Measurements from ENCODE around the gene ARHGAP31.

Gene ARHGAP31

DNA sequence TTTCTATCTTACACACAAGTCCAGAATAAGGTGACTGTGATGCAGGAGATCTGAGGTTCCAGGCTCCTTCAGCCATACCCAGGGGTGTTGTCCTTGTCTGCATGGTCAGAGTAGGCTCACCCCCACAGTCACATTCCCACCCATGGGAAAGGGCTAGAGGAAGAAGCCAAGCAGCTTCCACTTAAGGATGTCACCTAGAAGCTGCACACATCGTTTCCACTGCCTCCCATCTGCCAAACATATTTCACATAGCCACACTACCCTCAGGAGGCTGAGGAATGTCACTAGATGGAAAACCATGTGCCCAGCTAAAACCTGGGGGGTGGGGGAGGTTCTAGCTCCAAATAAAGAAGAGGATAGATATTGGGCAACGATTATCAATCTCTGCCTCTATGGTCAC lies 111.1 kb downstream of the ARHGAP31 start:
- TF ChIP-seq, protein P1, sequence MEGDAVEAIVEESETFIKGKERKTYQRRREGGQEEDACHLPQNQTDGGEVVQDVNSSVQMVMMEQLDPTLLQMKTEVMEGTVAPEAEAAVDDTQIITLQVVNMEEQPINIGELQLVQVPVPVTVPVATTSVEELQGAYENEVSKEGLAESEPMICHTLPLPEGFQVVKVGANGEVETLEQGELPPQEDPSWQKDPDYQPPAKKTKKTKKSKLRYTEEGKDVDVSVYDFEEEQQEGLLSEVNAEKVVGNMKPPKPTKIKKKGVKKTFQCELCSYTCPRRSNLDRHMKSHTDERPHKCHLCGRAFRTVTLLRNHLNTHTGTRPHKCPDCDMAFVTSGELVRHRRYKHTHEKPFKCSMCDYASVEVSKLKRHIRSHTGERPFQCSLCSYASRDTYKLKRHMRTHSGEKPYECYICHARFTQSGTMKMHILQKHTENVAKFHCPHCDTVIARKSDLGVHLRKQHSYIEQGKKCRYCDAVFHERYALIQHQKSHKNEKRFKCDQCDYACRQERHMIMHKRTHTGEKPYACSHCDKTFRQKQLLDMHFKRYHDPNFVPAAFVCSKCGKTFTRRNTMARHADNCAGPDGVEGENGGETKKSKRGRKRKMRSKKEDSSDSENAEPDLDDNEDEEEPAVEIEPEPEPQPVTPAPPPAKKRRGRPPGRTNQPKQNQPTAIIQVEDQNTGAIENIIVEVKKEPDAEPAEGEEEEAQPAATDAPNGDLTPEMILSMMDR (conservative IDR thresholded peaks at IDR 0.05; ENCODE audit: control insufficient read depth, insufficient read depth, low read depth, low read length), result no peak
- no peak for DNase-seq (ENCODE audit: low read depth)
- no peak overlapping the region for H3K4me3 ChIP-seq (ENCODE audit: control insufficient read depth, low read depth, low read length)

DNA sequence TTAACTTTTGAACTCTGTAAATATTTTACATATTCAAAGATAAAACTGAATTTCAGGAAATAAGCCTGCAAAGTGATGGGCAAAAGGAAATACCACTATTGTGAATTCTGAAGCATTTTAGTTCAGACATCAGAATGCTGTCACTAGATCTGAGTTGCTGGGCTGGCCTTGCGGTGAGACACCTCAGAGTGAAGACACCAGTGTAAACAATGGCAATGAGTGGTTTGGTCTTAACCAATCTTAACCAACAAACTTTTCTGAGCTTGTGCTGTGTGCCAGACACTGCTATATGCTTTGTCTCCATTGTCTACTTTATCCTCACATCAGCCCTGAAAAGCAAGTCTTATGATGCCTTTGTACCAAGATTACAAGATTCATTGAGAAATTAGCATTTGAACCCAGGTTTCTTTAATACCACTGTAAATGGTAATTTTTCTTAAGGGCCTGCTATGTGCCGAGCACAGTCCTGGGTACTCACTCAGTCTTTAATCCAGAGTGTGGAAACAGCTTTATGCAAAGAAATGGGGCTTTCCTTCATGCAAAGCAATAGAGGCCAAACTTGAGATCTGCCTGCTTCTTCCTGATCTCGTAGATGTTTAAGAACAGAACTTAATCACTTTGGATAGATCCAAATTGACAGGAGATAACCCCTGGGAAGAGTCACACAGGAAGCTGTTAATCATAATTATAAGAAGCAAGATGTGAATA lies 114.2 kb downstream of the ARHGAP31 start:
- H3K4me3 ChIP-seq (ENCODE audit: control insufficient read depth, low read depth, low read length), result no peak overlapping the region
- TF ChIP-seq, protein P1 (conservative IDR thresholded peaks at IDR 0.05; ENCODE audit: control insufficient read depth, insufficient read depth, low read depth, low read length), result no peak
- no peak for DNase-seq (ENCODE audit: low read depth)

DNA sequence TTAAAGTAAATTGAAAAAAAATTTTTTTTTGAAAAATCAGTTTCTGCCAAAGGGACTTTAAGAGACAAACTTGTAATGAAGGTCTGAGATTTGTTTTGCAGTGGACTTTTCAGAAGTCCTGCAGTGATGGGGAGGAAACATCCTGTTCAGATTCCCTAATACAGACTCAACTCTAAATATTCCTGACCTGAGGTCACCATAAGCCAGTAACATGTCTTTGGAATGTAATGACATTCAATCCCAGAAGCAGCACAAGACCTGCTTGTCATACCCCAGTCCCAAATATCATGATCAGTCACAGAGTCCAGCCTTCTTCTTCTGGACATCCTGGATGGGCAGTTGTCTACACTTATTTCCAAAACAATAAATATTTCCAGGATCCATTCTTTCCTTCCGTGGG lies 115.7 kb downstream of the ARHGAP31 start:
- H3K4me3 ChIP-seq (ENCODE audit: control insufficient read depth, low read depth, low read length), result no peak overlapping the region
- TF ChIP-seq, protein P1 (conservative IDR thresholded peaks at IDR 0.05; ENCODE audit: control insufficient read depth, insufficient read depth, low read depth, low read length), result no peak
- no peak for DNase-seq (ENCODE audit: low read depth)

DNA sequence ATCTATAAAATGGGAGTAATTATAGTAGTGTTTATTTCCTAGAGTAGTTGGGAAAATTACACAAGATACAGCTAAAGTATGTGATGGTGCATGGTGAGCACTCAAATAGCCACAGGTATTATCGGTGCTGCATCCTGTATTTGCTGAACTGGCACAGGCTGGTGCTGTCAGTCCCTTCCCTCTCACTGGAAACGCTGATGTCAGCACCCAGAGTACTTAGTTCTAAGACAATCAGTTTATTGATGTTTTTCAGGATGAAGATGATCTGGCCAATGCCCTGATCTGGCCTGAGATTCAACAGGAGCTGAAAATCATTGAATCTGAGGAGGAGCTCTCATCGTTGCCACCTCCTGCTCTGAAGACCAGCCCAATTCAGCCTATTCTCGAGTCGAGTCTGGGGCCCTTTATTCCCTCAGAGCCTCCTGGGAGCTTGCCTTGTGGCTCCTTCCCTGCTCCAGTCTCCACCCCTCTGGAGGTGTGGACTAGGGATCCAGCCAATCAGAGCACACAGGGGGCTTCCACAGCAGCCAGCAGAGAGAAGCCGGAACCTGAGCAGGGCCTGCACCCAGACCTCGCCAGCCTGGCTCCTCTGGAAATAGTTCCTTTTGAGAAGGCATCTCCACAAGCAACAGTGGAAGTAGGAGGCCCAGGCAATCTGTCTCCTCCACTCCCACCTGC lies 119.6 kb downstream of the ARHGAP31 start:
- H3K4me3 ChIP-seq (ENCODE audit: control insufficient read depth, low read depth, low read length), result no peak overlapping the region
- DNase-seq (ENCODE audit: low read depth), result no peak
- TF ChIP-seq, protein P1 (conservative IDR thresholded peaks at IDR 0.05; ENCODE audit: control insufficient read depth, insufficient read depth, low read depth, low read length), result no peak

DNA sequence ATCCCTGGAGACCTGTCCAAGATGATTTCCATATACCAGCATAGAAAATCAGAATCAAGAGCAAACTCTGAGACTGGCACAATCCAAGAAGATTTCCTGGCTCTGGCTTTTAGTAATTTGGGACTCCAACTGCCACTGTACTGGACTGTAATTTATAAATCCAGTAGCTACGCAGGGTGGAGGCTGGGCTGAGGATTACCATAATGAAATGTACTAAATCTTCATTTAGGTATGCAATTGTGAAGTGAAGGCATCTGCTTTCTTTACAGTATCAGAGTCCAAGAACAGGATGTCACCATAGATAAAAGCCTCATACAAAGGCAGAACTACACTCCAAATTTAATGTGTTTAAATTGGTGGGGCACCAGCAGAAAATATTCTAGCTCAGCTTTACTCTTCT lies 122.7 kb downstream of the ARHGAP31 start:
- no peak overlapping the region for H3K4me3 ChIP-seq (ENCODE audit: control insufficient read depth, low read depth, low read length)
- TF ChIP-seq, protein P1 (conservative IDR thresholded peaks at IDR 0.05; ENCODE audit: control insufficient read depth, insufficient read depth, low read depth, low read length), result no peak
- DNase-seq (ENCODE audit: low read depth), result no peak

DNA sequence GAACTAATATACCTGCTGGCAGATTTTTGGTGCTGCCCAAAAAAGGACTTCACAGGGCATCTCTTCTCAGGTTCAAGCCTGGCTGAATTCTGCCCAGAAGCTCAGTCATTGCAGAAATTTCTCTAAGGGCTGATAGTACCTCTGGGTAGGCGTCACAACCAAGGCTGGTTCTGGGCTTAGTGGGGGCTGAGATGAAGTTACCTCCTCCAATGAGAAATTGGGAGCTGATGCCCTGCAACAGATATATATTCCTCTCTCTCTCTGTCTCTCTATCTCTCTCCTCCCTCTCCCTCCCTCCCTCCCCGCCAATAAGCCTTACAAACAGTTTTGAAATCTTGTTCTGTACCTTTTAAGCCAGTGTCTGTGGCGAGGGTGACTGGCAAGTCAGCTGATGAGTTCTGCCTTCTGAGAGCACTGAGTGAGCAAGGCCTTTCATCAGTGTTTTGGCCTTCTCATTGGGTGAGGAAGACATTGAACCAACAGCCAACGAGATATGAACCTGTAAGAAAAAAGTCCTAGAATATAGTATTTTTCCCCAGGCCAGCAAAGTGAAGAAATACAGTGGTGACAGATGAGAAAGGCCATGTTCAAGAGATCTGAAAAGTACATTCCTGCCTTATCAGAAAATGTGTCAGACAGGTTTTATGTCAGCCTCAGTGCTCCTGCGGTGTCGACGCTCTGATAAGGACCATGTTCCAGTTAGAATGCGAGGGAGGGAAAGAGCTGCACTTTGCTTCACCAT lies 123.8 kb downstream of the ARHGAP31 start:
- no peak for DNase-seq (ENCODE audit: low read depth)
- TF ChIP-seq, protein P1 (conservative IDR thresholded peaks at IDR 0.05; ENCODE audit: control insufficient read depth, insufficient read depth, low read depth, low read length), result no peak
- no peak overlapping the region for H3K4me3 ChIP-seq (ENCODE audit: control insufficient read depth, low read depth, low read length)
